ENCODE measurements around the gene IL13RA1.
"Not testable (repeated sequence)": the region's sequence is repeated elsewhere in the genome, so short reads cannot be mapped to it uniquely, and the experiment has no call there.

Gene IL13RA1

GRCh38 chrX:118780911-118781310 lies 53.5 kb downstream of the IL13RA1 start:
- DNase-seq = no peak

GRCh38 chrX:118795528-118796280 lies 68.3 kb downstream of the IL13RA1 start:
- no peak for DNase-seq

- DNase-seq = no peak
Observed at GRCh38 chrX:118802857-118803256, 75.5 kb downstream of the IL13RA1 start.

GRCh38 chrX:118807151-118808017 lies 80.0 kb downstream of the IL13RA1 start:
- DNase-seq = peak; percentile 10

- not testable (repeated sequence) for DNase-seq
Observed at GRCh38 chrX:118817257-118817656, 89.9 kb downstream of the IL13RA1 start.

- DNase-seq = peak; percentile 10
Observed at GRCh38 chrX:118823263-118824172, 96.1 kb downstream of the IL13RA1 start, which contains the start of gene ZCCHC12. TSS of gene ZCCHC12 (plus strand) at chrX:118823824. CDS start at chrX:118825245, 1,421 bp downstream.

- no peak for DNase-seq
Observed at GRCh38 chrX:118824173-118824730, 96.8 kb downstream of the IL13RA1 start.

- DNase-seq = no peak
Observed at GRCh38 chrX:118825227-118825626, 97.8 kb downstream of the IL13RA1 start.

- DNase-seq = peak; percentile 43
Observed at GRCh38 chrX:118839334-118839958, 112.0 kb downstream of the IL13RA1 start.

Measured in effector CD4-positive, alpha-beta T cell (primary cell).